ENCODE data around the gene GULP1. TPM values are rescaled to one million over a fixed set of nuclear protein-coding genes. Genes with fewer than 3 reads are reported as not detected.
A peak's percentile ranks its signal among the peaks of the same experiment; 100 is the strongest.
"Not testable (repeated sequence)": the region's sequence is repeated elsewhere in the genome, so short reads cannot be mapped to it uniquely, and the experiment has no call there.

The GULP1 gene
- total RNA-seq, 2 donors from 2014 or later: not detected

DNA sequence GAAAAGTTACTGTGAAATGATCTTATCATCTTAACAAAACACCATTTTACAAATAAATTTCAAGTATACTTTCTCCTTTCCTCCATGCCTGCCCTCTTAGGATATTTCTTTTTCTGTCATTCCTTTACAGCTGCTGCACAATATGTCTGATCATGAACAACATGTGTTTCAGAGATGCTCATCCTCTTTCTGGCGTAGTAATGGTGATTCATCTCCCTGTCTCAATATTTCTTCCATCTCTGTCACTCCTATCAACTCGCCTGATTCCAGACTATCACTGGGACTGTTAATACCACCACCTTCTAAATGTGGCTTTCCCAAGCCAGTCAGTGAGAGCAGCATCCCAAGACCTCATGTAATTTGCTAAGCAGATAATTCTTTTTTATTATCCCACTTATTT lies 290.5 kb downstream of the GULP1 start:
- Mint-ChIP-seq H3K36me3 (ENCODE audit: insufficient read depth in 2 of 2) (no peaks in the 10 kb centered on the region), H3K4me1 (ENCODE audit: low read depth) (no peaks in the 10 kb centered on the region), H3K9me3 (no peaks in the 10 kb centered on the region), H3K27me3 (ENCODE audit: low read depth) (no peaks in the 10 kb centered on the region), H3K4me3 (no peak overlapping the region), H3K27ac (no peak overlapping the region)
- DNase-seq (no peak), ATAC-seq (replicated peaks in 1 of 2) (no peak)

DNA sequence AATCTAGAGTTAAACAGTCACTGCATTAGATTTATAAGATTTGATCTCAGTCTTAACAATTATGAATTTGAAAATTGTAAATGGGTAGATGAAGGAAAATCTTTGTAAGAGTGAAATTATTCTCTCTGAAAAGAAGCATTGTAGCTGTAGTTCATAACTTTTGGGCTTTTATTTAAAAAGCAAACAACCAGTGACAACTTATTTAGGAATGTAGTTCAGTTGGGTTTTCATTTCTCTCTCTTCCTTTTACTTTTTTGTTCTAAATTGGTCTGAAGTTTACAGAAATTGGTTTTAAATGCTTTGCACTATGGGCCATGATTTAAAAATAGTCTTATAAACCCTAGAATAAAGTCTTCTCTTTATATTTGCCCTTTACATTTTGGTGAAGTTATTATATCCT lies 296.6 kb downstream of the GULP1 start:
- no peaks in the 10 kb centered on the region for H3K9me3 Mint-ChIP-seq
- no peaks in the 10 kb centered on the region for H3K4me1 Mint-ChIP-seq (ENCODE audit: low read depth)
- no peak for ATAC-seq (replicated peaks in 1 of 2)
- no peak for DNase-seq
- no peaks in the 10 kb centered on the region for H3K27me3 Mint-ChIP-seq (ENCODE audit: low read depth)
- no peak overlapping the region for H3K4me3 Mint-ChIP-seq
- H3K27ac Mint-ChIP-seq: no peak overlapping the region
- H3K36me3 Mint-ChIP-seq (ENCODE audit: insufficient read depth in 2 of 2): no peaks in the 10 kb centered on the region

DNA sequence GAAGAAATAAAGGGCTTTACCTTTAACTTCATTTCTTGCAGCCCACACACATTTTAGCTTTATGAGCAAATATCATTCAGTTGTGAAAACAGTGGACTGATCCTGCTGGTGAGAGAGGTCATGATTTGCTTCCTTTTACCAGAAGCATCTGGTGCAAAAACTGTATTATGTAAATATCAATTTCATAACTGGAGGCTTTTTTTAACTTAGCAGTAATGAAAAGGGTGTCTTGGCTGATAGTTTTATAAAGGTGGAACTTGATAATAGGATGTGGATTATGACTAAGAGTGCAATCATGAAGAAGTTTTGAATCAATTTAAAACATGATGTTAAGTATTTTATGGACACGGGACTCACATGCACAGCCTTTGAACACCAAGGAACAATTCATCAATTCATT lies 304.4 kb downstream of the GULP1 start:
- H3K27me3 Mint-ChIP-seq (ENCODE audit: low read depth): no peaks in the 10 kb centered on the region
- DNase-seq (no peak), ATAC-seq (replicated peaks in 1 of 2) (no peak)
- H3K4me3 Mint-ChIP-seq: no peak overlapping the region
- H3K36me3 Mint-ChIP-seq (ENCODE audit: insufficient read depth in 2 of 2): no peaks in the 10 kb centered on the region
- H3K27ac Mint-ChIP-seq: no peak overlapping the region
- no peaks in the 10 kb centered on the region for H3K4me1 Mint-ChIP-seq (ENCODE audit: low read depth)
- no peaks in the 10 kb centered on the region for H3K9me3 Mint-ChIP-seq

DNA sequence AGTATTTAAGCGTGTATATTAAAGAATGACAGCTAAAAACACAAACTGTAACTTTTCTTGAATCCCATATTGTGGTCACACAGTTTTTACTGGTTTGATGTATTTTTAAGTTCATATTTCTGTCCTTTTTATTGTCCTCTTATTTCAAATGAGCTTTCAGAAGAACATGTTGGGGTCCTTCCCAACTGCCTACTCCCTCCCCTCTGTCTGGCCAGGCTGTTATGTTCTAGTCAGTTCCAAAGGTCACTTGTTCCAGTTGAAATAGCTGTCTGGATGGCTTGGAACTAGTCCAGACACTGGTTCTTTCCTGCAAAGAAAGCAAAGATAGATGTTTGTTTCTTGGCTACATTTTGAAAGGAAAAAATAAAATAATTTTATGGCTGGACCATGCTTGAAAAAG lies 306.9 kb downstream of the GULP1 start:
- H3K9me3 Mint-ChIP-seq: no peaks in the 10 kb centered on the region
- H3K36me3 Mint-ChIP-seq (ENCODE audit: insufficient read depth in 2 of 2): no peaks in the 10 kb centered on the region
- H3K4me1 Mint-ChIP-seq (ENCODE audit: low read depth): no peaks in the 10 kb centered on the region
- DNase-seq: no peak
- H3K27ac Mint-ChIP-seq: no peak overlapping the region
- no peaks in the 10 kb centered on the region for H3K27me3 Mint-ChIP-seq (ENCODE audit: low read depth)
- no peak overlapping the region for H3K4me3 Mint-ChIP-seq
- ATAC-seq (replicated peaks in 1 of 2): no peak

DNA sequence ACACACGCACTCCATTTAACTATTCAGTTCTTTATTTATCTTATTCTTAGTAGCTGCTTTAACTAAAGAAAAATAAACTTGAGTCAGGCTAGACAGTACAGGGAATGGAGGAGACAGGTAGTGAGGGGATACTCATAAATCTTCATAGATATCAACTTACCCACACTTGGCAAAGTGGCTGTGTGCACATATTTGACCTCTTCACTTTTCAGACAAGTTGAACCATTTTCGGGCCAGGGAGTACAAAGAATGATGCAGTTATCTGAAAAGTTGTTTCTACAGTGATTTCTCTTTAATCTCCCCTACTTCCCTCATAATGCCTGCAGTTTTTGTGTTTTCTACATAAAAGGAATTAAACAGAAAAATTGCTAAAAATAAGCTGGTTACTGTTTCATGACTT lies 307.5 kb downstream of the GULP1 start:
- H3K27ac Mint-ChIP-seq: no peak overlapping the region
- no peaks in the 10 kb centered on the region for H3K27me3 Mint-ChIP-seq (ENCODE audit: low read depth)
- H3K9me3 Mint-ChIP-seq: no peaks in the 10 kb centered on the region
- H3K36me3 Mint-ChIP-seq (ENCODE audit: insufficient read depth in 2 of 2): no peaks in the 10 kb centered on the region
- DNase-seq (no peak), ATAC-seq (replicated peaks in 1 of 2) (no peak)
- no peaks in the 10 kb centered on the region for H3K4me1 Mint-ChIP-seq (ENCODE audit: low read depth)
- no peak overlapping the region for H3K4me3 Mint-ChIP-seq

DNA sequence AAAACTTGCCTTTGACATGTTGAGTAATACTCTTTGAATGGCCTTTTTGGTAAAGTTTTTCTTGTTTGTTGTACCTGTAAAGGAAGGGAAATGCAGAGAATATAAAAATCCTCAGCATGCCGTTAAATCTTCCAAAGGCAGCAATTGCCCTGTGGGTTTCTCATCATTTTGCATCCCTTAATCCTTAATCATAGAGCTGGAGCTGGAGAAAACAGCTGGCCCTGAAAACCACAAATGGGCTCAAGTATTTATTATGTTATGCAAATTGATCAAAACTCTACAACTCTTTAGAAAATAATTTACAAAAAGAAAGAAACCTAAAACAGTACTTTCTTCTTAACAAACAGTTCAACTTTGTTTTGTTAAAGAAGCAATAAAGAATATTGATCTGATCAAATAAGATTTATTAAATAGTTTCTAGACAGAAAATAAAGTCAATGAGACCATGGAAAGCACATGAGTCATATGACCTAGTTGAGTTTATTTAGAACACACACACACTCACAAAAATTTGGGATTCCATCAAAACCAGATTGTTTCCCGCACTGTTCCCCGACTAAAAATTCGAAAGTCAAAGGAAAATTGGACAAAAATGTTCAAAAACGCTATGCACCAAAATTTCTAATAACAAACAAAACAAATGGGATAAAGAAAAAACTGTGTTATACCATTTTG lies 309.0 kb downstream of the GULP1 start:
- peaks cover 0 to 1% of the 10 kb centered on the region in 2 donors for H3K9me3 Mint-ChIP-seq

DNA sequence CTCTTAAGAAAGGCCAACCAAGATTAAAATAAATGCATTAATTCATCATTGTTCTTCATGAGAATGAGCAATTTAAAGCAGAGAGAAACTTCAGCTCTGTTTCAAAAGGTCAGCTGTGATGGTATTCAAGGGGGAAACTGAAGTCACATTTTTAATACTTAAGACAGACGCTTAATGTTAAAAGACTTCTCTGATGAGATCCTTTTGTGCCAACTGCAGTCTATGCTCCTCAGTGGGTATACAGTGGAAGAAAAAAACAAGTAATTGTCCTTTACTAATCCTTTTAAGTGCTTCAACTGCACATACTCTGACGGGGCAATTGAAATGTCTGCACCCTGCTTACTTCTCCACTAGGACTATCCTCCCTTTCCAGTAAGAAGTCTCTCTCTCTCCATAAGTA lies 309.7 kb downstream of the GULP1 start:
- ATAC-seq (replicated peaks in 1 of 2): no peak
- H3K9me3 Mint-ChIP-seq: peaks cover 0 to 1% of the 10 kb centered on the region in 2 donors
- H3K4me3 Mint-ChIP-seq: no peak overlapping the region
- H3K4me1 Mint-ChIP-seq (ENCODE audit: low read depth): no peaks in the 10 kb centered on the region
- DNase-seq: no peak
- no peaks in the 10 kb centered on the region for H3K36me3 Mint-ChIP-seq (ENCODE audit: insufficient read depth in 2 of 2)
- no peaks in the 10 kb centered on the region for H3K27me3 Mint-ChIP-seq (ENCODE audit: low read depth)
- H3K27ac Mint-ChIP-seq: no peak overlapping the region

More for the DNA sequence above, 309.0 kb downstream of the GULP1 start:
- Mint-ChIP-seq H3K27ac (no peak overlapping the region), H3K36me3 (ENCODE audit: insufficient read depth in 2 of 2) (no peaks in the 10 kb centered on the region), H3K27me3 (ENCODE audit: low read depth) (no peaks in the 10 kb centered on the region), H3K4me3 (no peak overlapping the region), H3K4me1 (ENCODE audit: low read depth) (no peaks in the 10 kb centered on the region)
- DNase-seq (no peak), ATAC-seq (replicated peaks in 1 of 2) (no peak)

DNA sequence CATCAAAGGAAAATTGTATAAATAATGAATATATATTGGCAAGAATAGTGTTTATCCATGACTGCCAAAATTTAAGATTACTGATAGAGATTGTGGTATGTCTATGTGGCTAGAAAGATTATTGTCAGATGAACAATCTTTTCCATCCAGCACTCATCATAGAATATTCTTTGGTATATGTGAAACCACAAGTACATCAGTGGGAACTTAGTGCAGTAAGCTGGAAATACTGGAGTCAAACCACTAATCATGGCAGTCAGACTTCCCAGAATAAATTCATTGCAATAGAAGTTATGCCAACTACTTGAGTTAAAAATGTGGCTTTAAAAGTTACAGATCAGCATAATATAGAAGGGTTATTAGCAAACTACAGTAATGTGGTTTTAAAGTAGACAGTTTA lies 310.3 kb downstream of the GULP1 start:
- ATAC-seq (replicated peaks in 1 of 2) (no peak), DNase-seq (no peak)
- Mint-ChIP-seq H3K4me1 (ENCODE audit: low read depth) (no peaks in the 10 kb centered on the region), H3K9me3 (peaks cover 0 to 1% of the 10 kb centered on the region in 2 donors), H3K4me3 (no peak overlapping the region), H3K27me3 (ENCODE audit: low read depth) (no peaks in the 10 kb centered on the region), H3K36me3 (ENCODE audit: insufficient read depth in 2 of 2) (no peaks in the 10 kb centered on the region), H3K27ac (no peak overlapping the region)

DNA sequence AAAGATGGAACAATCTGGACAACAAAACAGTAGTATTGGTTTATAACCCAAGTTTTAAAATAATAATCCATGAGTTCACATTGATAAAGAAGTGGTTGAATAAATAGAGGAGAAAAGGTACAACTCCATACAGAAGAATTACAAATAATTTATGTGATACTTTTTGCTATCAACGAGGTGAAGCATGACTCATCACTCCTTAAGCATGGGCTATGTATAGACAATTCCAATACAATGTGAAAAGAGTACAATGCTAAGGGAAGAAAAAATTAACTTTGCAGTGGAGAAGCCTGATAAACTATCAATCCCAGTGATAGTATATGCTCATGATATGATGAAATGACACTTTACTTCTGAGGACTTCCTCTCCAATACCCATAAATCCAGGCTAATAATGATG lies 312.9 kb downstream of the GULP1 start:
- Mint-ChIP-seq H3K4me1 (ENCODE audit: low read depth) (no peaks in the 10 kb centered on the region), H3K27me3 (ENCODE audit: low read depth) (no peaks in the 10 kb centered on the region), H3K27ac (no peak overlapping the region), H3K4me3 (no peak overlapping the region), H3K36me3 (ENCODE audit: insufficient read depth in 2 of 2) (no peaks in the 10 kb centered on the region), H3K9me3 (peaks cover 0 to 1% of the 10 kb centered on the region in 2 donors)
- DNase-seq (no peak), ATAC-seq (replicated peaks in 1 of 2) (no peak)

DNA sequence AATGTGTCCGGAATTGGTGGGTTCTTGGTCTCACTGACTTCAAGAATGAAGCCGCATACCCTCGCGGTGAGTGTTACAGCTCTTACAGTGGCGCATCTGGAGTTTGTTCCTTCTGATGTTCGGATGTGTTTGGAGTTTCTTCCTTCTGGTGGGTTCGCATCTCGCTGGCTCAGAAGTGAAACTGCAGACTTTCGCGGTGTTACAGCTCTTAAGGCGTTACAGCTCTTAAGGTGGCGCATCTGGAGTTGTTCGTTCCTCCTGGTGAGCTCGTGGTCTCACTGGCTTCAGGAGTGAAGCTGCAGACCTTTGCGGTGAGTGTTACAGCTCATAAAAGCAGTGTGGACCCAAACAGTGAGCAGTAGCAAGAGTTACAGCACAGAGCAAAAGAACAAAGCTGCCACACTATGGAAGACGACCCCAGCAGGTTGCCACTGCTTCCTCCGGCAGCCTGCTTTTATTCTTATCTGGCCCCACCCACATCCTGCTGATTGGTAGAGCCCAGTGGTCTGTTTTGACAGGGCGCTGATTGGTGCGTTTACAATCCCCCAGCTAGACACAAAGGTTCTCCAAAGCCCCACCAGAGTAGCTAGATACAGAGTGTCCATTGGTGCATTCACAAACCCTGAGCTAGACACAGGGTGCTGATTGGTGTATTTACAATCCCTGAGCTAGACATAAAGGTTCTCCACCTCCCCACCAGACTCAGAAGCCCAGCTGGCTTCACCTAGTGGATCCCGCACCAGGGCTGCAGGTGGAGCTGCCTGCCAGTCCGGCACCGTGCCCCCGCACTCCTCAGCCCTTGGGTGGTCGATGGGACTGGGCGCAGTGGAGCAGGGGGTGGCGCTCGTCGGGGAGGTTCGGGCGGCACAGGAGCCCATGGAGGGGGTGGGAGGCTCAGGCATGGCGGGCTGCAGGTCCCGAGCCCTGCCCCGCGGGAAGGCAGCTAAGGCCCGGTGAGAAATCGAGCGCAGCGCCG lies 314.2 kb downstream of the GULP1 start:
- DNase-seq; H3K27me3 Mint-ChIP-seq (ENCODE audit: low read depth); H3K4me1 Mint-ChIP-seq (ENCODE audit: low read depth); H3K27ac Mint-ChIP-seq; H3K9me3 Mint-ChIP-seq; H3K36me3 Mint-ChIP-seq (ENCODE audit: insufficient read depth in 2 of 2); ATAC-seq (replicated peaks in 1 of 2): not testable (repeated sequence)
- H3K4me3 Mint-ChIP-seq: peak overlapping the region in 1 of 2 donors; percentile 31

DNA sequence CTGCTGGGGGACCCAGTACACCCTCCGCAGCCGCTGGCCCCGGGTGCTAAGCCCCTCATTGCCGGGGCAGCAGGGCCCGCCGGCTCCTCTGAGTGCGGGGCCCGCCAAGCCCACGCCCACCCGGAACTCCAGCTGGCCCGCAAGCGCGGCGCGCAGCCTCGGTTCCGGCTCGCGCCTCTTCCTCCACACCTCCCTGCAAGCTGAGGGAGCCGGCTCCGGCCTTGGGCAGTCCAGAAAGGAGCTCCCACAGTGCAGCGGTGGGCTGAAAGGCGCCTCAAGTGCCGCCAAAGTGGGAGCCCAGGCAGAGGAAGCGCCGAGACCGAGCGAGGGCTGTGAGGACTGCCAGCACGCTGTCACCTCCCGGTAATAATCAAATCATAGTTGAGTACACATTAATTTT lies 314.9 kb downstream of the GULP1 start:
- H3K36me3 Mint-ChIP-seq (ENCODE audit: insufficient read depth in 2 of 2); DNase-seq: not testable (repeated sequence)

DNA sequence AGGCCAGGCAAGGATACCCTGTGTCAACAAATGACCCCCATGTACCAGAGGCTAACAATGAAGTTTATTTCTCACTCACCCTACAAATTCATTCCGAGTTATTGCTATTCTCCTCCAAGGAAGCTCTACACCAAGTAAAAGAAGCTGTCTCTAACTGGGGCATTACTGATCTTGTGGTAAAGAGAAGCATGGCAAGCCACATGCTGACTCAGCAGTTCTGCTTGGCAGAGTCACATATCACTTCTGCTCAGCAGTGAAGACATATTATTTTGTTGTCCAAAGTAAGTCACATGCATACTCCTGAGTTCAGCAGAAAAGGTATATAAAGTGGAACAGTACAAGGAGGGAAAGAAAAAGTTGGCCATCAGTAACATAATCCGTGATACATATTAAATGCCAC lies 315.8 kb downstream of the GULP1 start:
- peaks cover 0 to 3% of the 10 kb centered on the region in 2 donors for H3K9me3 Mint-ChIP-seq
- DNase-seq (no peak), ATAC-seq (replicated peaks in 1 of 2) (no peak)
- no peaks in the 10 kb centered on the region for H3K27me3 Mint-ChIP-seq (ENCODE audit: low read depth)
- H3K27ac Mint-ChIP-seq: no peak overlapping the region
- no peaks in the 10 kb centered on the region for H3K36me3 Mint-ChIP-seq (ENCODE audit: insufficient read depth in 2 of 2)
- H3K4me1 Mint-ChIP-seq (ENCODE audit: low read depth): no peaks in the 10 kb centered on the region
- H3K4me3 Mint-ChIP-seq: no peak overlapping the region

More for the DNA sequence above, 314.9 kb downstream of the GULP1 start:
- not testable (repeated sequence) for H3K9me3 Mint-ChIP-seq; H3K27me3 Mint-ChIP-seq (ENCODE audit: low read depth); H3K27ac Mint-ChIP-seq; H3K4me1 Mint-ChIP-seq (ENCODE audit: low read depth); H3K4me3 Mint-ChIP-seq; ATAC-seq (replicated peaks in 1 of 2)

DNA sequence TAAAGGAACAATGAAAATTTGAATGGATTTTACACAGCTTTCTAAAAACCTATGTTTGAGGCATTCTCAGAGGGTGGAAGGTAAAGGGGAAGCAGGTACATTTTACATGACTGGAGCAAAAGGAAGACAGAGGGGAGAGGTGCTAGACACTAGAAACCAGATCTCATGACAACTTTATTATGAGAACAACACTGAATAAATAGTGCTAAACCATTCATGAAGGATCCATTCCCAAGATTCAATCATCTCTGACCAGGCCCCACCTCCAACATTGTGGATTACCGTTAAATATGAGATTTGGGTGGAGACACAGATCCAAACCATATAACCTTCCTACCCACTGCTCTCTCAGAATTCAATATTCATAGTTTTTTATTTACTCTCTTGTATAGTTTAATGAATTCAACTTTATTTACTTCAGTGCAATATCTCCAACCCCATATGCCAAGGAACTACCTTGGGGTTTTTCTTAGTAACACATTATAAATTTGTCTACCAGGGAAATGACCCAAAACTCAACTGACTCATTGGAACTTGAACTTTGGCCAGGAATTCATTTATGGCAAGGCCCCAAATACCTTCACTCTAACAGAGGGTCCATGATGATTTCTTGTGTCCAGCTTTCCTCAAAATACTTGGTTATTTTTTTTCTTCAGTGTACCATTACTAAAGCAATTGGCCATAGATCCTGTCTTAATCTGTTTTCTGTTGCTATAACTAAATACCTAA lies 317.8 kb downstream of the GULP1 start:
- Mint-ChIP-seq H3K27ac (peak overlapping the region; percentile 23), H3K9me3 (peaks cover 0 to 3% of the 10 kb centered on the region in 2 donors), H3K27me3 (ENCODE audit: low read depth) (no peaks in the 10 kb centered on the region), H3K36me3 (ENCODE audit: insufficient read depth in 2 of 2) (no peaks in the 10 kb centered on the region), H3K4me3 (no peak overlapping the region), H3K4me1 (ENCODE audit: low read depth) (no peaks in the 10 kb centered on the region)
- no peak for ATAC-seq (replicated peaks in 1 of 2)
- DNase-seq: no peak

Data from activated T-cell treated with anti-CD3 and anti-CD28 coated beads, Interleukin-2, amount 50 U/mL, for 72 hours (primary cell).